GM12878 (cell line): Measurements from ENCODE around the gene SS18.

Source experiments
- CBX5 ChIP-seq: sonication (generic); IDR thresholded peaks from 2 replicates; pipeline ENCODE4 v1.6.1; 2016; ENCODE audit warnings: low read depth, moderate library complexity, mild to moderate bottlenecking, inconsistent platforms
- MXI1 ChIP-seq: fragments of 150-350 bp; IDR thresholded peaks from 2 replicates; pipeline ENCODE4 v1.6.1; 2011; ENCODE audit warnings: low read depth, mild to moderate bottlenecking, inconsistent platforms, low read length, improper control_type of control experiment
- NR2C2 ChIP-seq: IDR thresholded peaks from 2 replicates; pipeline ENCODE4 v1.6.1; 2011; ENCODE audit warnings: borderline replicate concordance, low read depth; ENCODE audit not compliant: control insufficient read depth, insufficient read length
- POLR2A ChIP-seq: IDR thresholded peaks from 2 replicates; pipeline ENCODE4 v1.6.1; 2011; ENCODE audit warnings: low read depth, mild to moderate bottlenecking, low read length
- RFX5 ChIP-seq: IDR thresholded peaks from 2 replicates; pipeline ENCODE4 v1.6.1; 2011; ENCODE audit warnings: low read depth, low read length, improper control_type of control experiment
- TAF1 ChIP-seq: IDR thresholded peaks from 2 replicates; pipeline ENCODE4 v1.6.1; 2011; ENCODE audit warnings: mild to moderate bottlenecking, low read depth, low read length, borderline replicate concordance
- TF ChIP-seq, protein P1 (sequence below): IDR thresholded peaks from 2 replicates; pipeline ENCODE4 v1.6.1; 2011; ENCODE audit warnings: low read depth, low read length, improper control_type of control experiment, borderline replicate concordance

DNA sequence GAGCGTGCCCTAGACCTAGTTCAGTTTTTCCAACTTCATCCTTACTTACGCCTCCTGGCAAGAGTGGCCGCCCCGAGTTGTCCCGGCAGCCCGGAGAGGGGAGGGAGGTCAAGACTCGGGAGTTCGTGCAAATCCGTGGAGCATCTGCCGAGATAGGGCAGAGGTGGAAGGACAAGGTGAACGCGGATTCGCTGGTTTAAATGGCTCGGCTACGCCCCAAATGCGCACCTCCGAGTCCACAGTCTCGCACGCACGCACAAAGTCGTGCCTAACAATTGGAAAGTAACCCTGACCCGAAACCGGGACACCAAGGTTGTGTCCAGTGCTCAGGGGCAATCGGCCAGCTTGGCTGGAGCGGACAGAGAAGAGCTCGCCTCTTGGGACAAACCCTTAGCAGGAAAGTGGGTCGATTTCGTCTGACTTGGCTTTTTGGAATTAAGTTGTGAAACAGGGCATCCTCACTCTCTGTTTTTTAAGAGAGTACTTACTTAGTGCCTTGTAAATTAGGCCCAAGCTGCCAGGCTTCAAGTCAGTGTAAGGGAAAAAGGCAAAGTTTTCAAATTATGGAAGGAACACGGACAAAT is 726 bp upstream of the SS18 start:
- TF ChIP-seq MXI1 (no peak), TAF1 (0 out of 2 replicates have a peak, but pooled peaks have one; percentile 27), NR2C2 (no peak), RFX5 (no peak), POLR2A (no peak), CBX5 (no peak; the same call in 1 of the 2 replicates)
- TF ChIP-seq, protein P1, sequence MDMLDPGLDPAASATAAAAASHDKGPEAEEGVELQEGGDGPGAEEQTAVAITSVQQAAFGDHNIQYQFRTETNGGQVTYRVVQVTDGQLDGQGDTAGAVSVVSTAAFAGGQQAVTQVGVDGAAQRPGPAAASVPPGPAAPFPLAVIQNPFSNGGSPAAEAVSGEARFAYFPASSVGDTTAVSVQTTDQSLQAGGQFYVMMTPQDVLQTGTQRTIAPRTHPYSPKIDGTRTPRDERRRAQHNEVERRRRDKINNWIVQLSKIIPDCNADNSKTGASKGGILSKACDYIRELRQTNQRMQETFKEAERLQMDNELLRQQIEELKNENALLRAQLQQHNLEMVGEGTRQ = no peak
